WTC11 (cell line): ENCODE measurements around the gene RAB11FIP5. TPM values are rescaled to one million over a fixed set of nuclear protein-coding genes. Genes with fewer than 3 reads are reported as not detected.

Source experiments
- ATAC-seq: fragments of 200-7000 bp; cut with Tn5 transposase; 2 replicates; pipeline ENCODE4 v1.10.0; 2021; ENCODE audit warnings: mild to moderate bottlenecking, moderate library complexity
- CTCF ChIA-PET: fragments of 300-600 bp; sonication (Branson Sonifier 250); formaldehyde crosslinking; loops from one replicate; lab custom pipeline; 2021; ENCODE audit warnings: antibody characterized with exemption; lab: Charles Lee
- POLR2A ChIA-PET: fragments of 350-600 bp; sonication (Branson Sonifier 250); formaldehyde crosslinking; loops from one replicate; lab custom pipeline; 2021; ENCODE audit warnings: antibody characterized with exemption; lab: Charles Lee
- DNase-seq: peaks from one replicate; pipeline ENCODE4 v3.0.0; 2021; ENCODE audit warnings: low spot score
- H3K27ac Mint-ChIP-seq: 2 replicates; pipeline ENCODE4 v1.8.0; 2021; ENCODE audit warnings: mixed read lengths
- H3K27me3 Mint-ChIP-seq: 2 replicates; pipeline ENCODE4 v1.8.0; 2021; ENCODE audit warnings: low read depth, mild to moderate bottlenecking, moderate library complexity, mixed read lengths
- H3K36me3 Mint-ChIP-seq: 2 replicates; pipeline ENCODE4 v1.8.0; 2021; ENCODE audit warnings: mixed read lengths
- H3K4me1 Mint-ChIP-seq: 2 replicates; pipeline ENCODE4 v1.8.0; 2022; ENCODE audit warnings: mixed read lengths
- H3K4me3 Mint-ChIP-seq: 2 replicates; pipeline ENCODE4 v1.8.0; 2021; ENCODE audit warnings: mild to moderate bottlenecking, moderate library complexity, mixed read lengths
- H3K9me3 Mint-ChIP-seq: 2 replicates; pipeline ENCODE4 v1.8.0; 2021; ENCODE audit warnings: mixed read lengths
- FOXJ3 ChIP-seq: sonication (generic); formaldehyde crosslinking; IDR thresholded peaks from 2 replicates; pipeline ENCODE4 v1.9.0; 2021; ENCODE audit warnings: missing genetic modification reagents, mild to moderate bottlenecking, borderline replicate concordance
- IRF2 ChIP-seq: sonication (generic); formaldehyde crosslinking; IDR thresholded peaks from 2 replicates; pipeline ENCODE4 v1.8.0; 2022; ENCODE audit warnings: low read depth, missing genetic modification reagents, borderline replicate concordance
- JAZF1 ChIP-seq: fragments of 250-450 bp; sonication (Bioruptor Pico); IDR thresholded peaks from 2 replicates; pipeline ENCODE4 v1.9.0; 2021; ENCODE audit warnings: moderate library complexity, mild to moderate bottlenecking, inconsistent platforms
- KAT7 ChIP-seq: sonication (generic); formaldehyde crosslinking; IDR thresholded peaks from 2 replicates; pipeline ENCODE4 v1.8.1; 2023; ENCODE audit warnings: missing genetic modification reagents, mild to moderate bottlenecking, borderline replicate concordance
- MLX ChIP-seq: sonication (generic); formaldehyde crosslinking; IDR thresholded peaks from 2 replicates; pipeline ENCODE4 v1.8.1; 2023; ENCODE audit warnings: mild to moderate bottlenecking, missing genetic modification reagents, moderate library complexity
- NFATC4 ChIP-seq: fragments of 250-450 bp; sonication (Bioruptor Pico); IDR thresholded peaks from 2 replicates; pipeline ENCODE4 v1.9.0; 2021; ENCODE audit warnings: mild to moderate bottlenecking
- NFE2L1 ChIP-seq: sonication (generic); formaldehyde crosslinking; IDR thresholded peaks from 2 replicates; pipeline ENCODE4 v1.8.1; 2023; ENCODE audit warnings: missing genetic modification reagents
- NR3C1 ChIP-seq: sonication (generic); formaldehyde crosslinking; conservative IDR thresholded peaks from 2 replicates; pipeline ENCODE4 v1.8.1; 2023; ENCODE audit warnings: low read depth, mild to moderate bottlenecking, missing genetic modification reagents
- OVOL2 ChIP-seq: fragments of 250-450 bp; sonication (Bioruptor Pico); IDR thresholded peaks from 2 replicates; pipeline ENCODE4 v1.9.0; 2021; ENCODE audit warnings: mild to moderate bottlenecking, borderline replicate concordance
- PRRX2 ChIP-seq: fragments of 250-450 bp; sonication (Bioruptor Pico); IDR thresholded peaks from 2 replicates; pipeline ENCODE4 v1.8.0; 2021; ENCODE audit warnings: mild to moderate bottlenecking
- STAT6 ChIP-seq: sonication (generic); formaldehyde crosslinking; conservative IDR thresholded peaks from 2 replicates; pipeline ENCODE4 v1.8.1; 2023; ENCODE audit warnings: mild to moderate bottlenecking, low read depth, missing genetic modification reagents, moderate library complexity
- ZMAT4 ChIP-seq: fragments of 250-450 bp; sonication (Bioruptor Pico); IDR thresholded peaks from 2 replicates; pipeline ENCODE4 v1.9.0; 2021; ENCODE audit warnings: mild to moderate bottlenecking
- ZNF121 ChIP-seq: sonication (generic); formaldehyde crosslinking; IDR thresholded peaks from 2 replicates; pipeline ENCODE4 v1.8.0; 2023; ENCODE audit warnings: missing genetic modification reagents
- ZNF219 ChIP-seq: sonication (generic); formaldehyde crosslinking; IDR thresholded peaks from 2 replicates; pipeline ENCODE4 v1.8.0; 2023; ENCODE audit warnings: missing genetic modification reagents, mild to moderate bottlenecking, borderline replicate concordance
- ZNF232 ChIP-seq: sonication (generic); formaldehyde crosslinking; IDR thresholded peaks from 2 replicates; pipeline ENCODE4 v1.8.0; 2022; ENCODE audit warnings: mild to moderate bottlenecking, missing genetic modification reagents
- ZNF281 ChIP-seq: sonication (generic); formaldehyde crosslinking; IDR thresholded peaks from 2 replicates; pipeline ENCODE4 v1.8.0; 2023; ENCODE audit warnings: mild to moderate bottlenecking, missing genetic modification reagents
- total RNA-seq: library from RNA; stranded (reverse); gene quantifications from 3 replicates; pipeline ENCODE4 v1.2.3, GENCODE V29; 2021
- TF ChIP-seq, protein P1 (sequence below): sonication (generic); formaldehyde crosslinking; IDR thresholded peaks from 2 replicates; pipeline ENCODE4 v1.8.1; 2023; ENCODE audit warnings: mild to moderate bottlenecking, missing genetic modification reagents
- TF ChIP-seq, protein P2 (sequence below): sonication (generic); formaldehyde crosslinking; IDR thresholded peaks from 2 replicates; pipeline ENCODE4 v1.8.1; 2022; ENCODE audit warnings: low read depth, mild to moderate bottlenecking, moderate library complexity, missing genetic modification reagents, borderline replicate concordance
- TF ChIP-seq, protein P3 (sequence below): sonication (generic); formaldehyde crosslinking; IDR thresholded peaks from 2 replicates; pipeline ENCODE4 v1.8.0; 2022; ENCODE audit warnings: mild to moderate bottlenecking, missing genetic modification reagents

RAB11FIP5 gene
- total RNA-seq, 1 experiment from 2014 or later: 16.0 TPM

GRCh38 chr2:73033766-73034381, 78.9 kb downstream of the RAB11FIP5 start (continued):
- TF ChIP-seq STAT6 (no peak), JAZF1 (CRISPR knock-in tag) (no peak)

GRCh38 chr2:73033142-73033765, 79.5 kb downstream of the RAB11FIP5 start:
- POLR2A ChIA-PET: no interaction called here
- H3K27me3 Mint-ChIP-seq: no peaks in the 10 kb centered on the region
- ATAC-seq: no peak
- H3K36me3 Mint-ChIP-seq: no peaks in the 10 kb centered on the region
- no peak overlapping the region for H3K27ac Mint-ChIP-seq
- no peak for DNase-seq
- peaks cover 19% of the 10 kb centered on the region for H3K4me1 Mint-ChIP-seq
- CTCF ChIA-PET: no interaction called here
- TF ChIP-seq ZNF232 (CRISPR knock-in tag) (no peak), OVOL2 (CRISPR knock-in tag) (no peak), MLX (no peak), ZMAT4 (CRISPR knock-in tag) (no peak)
- TF ChIP-seq, all 79 proteins: peak for 0
- no peak overlapping the region for H3K4me3 Mint-ChIP-seq
- no peaks in the 10 kb centered on the region for H3K9me3 Mint-ChIP-seq

GRCh38 chr2:73032702-73033097, 80.0 kb downstream of the RAB11FIP5 start:
- no peak overlapping the region for H3K4me3 Mint-ChIP-seq
- no peaks in the 10 kb centered on the region for H3K36me3 Mint-ChIP-seq
- CTCF ChIA-PET: interaction anchor here (1.2 to 1.9 kb wide), 3 partner anchors 40 to 145 kb away, joined by 3 to 6 read pairs (median 3); no protein-coding TSS in a partner anchor
- no peak overlapping the region for H3K27ac Mint-ChIP-seq
- POLR2A ChIA-PET: no interaction called here
- no peaks in the 10 kb centered on the region for H3K27me3 Mint-ChIP-seq
- H3K9me3 Mint-ChIP-seq: no peaks in the 10 kb centered on the region
- DNase-seq (no peak), ATAC-seq (no peak)
- H3K4me1 Mint-ChIP-seq: peaks cover 19% of the 10 kb centered on the region
- TF ChIP-seq ZNF281 (CRISPR knock-in tag): no peak
- TF ChIP-seq PRRX2 (CRISPR knock-in tag): no peak
- TF ChIP-seq, protein P1, sequence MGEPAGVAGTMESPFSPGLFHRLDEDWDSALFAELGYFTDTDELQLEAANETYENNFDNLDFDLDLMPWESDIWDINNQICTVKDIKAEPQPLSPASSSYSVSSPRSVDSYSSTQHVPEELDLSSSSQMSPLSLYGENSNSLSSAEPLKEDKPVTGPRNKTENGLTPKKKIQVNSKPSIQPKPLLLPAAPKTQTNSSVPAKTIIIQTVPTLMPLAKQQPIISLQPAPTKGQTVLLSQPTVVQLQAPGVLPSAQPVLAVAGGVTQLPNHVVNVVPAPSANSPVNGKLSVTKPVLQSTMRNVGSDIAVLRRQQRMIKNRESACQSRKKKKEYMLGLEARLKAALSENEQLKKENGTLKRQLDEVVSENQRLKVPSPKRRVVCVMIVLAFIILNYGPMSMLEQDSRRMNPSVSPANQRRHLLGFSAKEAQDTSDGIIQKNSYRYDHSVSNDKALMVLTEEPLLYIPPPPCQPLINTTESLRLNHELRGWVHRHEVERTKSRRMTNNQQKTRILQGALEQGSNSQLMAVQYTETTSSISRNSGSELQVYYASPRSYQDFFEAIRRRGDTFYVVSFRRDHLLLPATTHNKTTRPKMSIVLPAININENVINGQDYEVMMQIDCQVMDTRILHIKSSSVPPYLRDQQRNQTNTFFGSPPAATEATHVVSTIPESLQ (CRISPR knock-in tag): no peak
- TF ChIP-seq ZNF121: no peak
- TF ChIP-seq FOXJ3: no peak
- TF ChIP-seq NFATC4 (CRISPR knock-in tag): no peak
- no peak for TF ChIP-seq IRF2 (CRISPR knock-in tag)
- no peak for TF ChIP-seq KAT7
- TF ChIP-seq, protein P2, sequence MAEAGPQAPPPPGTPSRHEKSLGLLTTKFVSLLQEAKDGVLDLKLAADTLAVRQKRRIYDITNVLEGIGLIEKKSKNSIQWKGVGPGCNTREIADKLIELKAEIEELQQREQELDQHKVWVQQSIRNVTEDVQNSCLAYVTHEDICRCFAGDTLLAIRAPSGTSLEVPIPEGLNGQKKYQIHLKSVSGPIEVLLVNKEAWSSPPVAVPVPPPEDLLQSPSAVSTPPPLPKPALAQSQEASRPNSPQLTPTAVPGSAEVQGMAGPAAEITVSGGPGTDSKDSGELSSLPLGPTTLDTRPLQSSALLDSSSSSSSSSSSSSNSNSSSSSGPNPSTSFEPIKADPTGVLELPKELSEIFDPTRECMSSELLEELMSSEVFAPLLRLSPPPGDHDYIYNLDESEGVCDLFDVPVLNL (CRISPR knock-in tag): no peak
- no peak for TF ChIP-seq ZNF219 (CRISPR knock-in tag)
- TF ChIP-seq, protein P3, sequence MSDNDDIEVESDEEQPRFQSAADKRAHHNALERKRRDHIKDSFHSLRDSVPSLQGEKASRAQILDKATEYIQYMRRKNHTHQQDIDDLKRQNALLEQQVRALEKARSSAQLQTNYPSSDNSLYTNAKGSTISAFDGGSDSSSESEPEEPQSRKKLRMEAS (CRISPR knock-in tag): no peak
- TF ChIP-seq NFE2L1 (CRISPR knock-in tag): no peak
- no peak for TF ChIP-seq NR3C1 (CRISPR knock-in tag)
